Left lung (tissue), 14 donors: Measurements from ENCODE around the gene MAN1C1. TPM values are rescaled to one million over a fixed set of nuclear protein-coding genes. Genes with fewer than 3 reads are reported as not detected.

Experiments
- ATAC-seq: fragments of 200-7000 bp; cut with Tn5 transposase; one replicate; pipeline ENCODE4 v1.9.1; 2020; ENCODE audit warnings: moderate library complexity
- DNase-seq, 4 donors: peaks; one replicate each; pipeline ENCODE4 v3.0.0-alpha.2; 2013 to 2020
- H3K27ac ChIP-seq, 2 donors: fragments of 200-600 bp; sonication (generic) in 1 of 2; one replicate each; pipeline versions ENCODE4 v1.5.0 to v1.8.0; 2020 to 2021
- H3K27me3 ChIP-seq, 2 donors: fragments of 200-600 bp; sonication (generic) in 1 of 2; one replicate each; pipeline versions ENCODE4 v1.5.0 to v1.8.0; 2020 to 2021
- H3K36me3 ChIP-seq, 2 donors: fragments of 200-600 bp; sonication (generic) in 1 of 2; one replicate each; pipeline versions ENCODE4 v1.5.0 to v1.8.0; 2020 to 2021
- H3K4me1 ChIP-seq, 2 donors: fragments of 200-600 bp; one replicate each; pipeline ENCODE4 v1.8.0; 2021
- H3K4me3 ChIP-seq, 2 donors: fragments of 200-600 bp; sonication (generic) in 1 of 2; one replicate each; pipeline versions ENCODE4 v1.5.0 to v1.8.0; 2020 to 2021; ENCODE audit warnings: mild to moderate bottlenecking in 1 of 2
- H3K9me3 ChIP-seq, 2 donors: fragments of 200-600 bp; sonication (generic) in 1 of 2; one replicate each; pipeline versions ENCODE4 v1.5.0 to v1.8.0; 2020 to 2021
- CTCF ChIP-seq, 2 donors: fragments of 200-600 bp; sonication (generic) in 1 of 2; IDR thresholded peaks; one replicate each; pipeline versions ENCODE4 v1.5.0 to v1.8.0; 2021; ENCODE audit warnings: antibody characterized with exemption in 2 of 2
- intact Hi-C, 2 donors: fragments of 100-400 bp; cut with DNase I; formaldehyde crosslinking; loops; one replicate each; pipeline versions ENCODE4 v1.11.2 to v1.14.2; 2022
- long read RNA-seq, 12 donors: library from polyadenylated mRNA in 2 of 12; unstranded in 2 of 12; transcript quantifications; one replicate each; pipeline ENCODE4 v2.0.0 and lab custom pipeline, GENCODE V29; 2019 to 2026
- polyA plus RNA-seq, 6 donors: library from polyadenylated mRNA; unstranded; fragments of 120-200 nt; gene quantifications; one replicate each; pipeline ENCODE4 v1.2.1, GENCODE V29; 2013; ENCODE audit not compliant: insufficient read length in 6 of 6
- total RNA-seq, 2 donors: library from RNA; stranded (reverse); fragmentation: NEBNext Ultra II Directional; extraction: Animal tissue kit (Norgen Biotek cat#: 25700); gene quantifications; one replicate each; pipeline ENCODE4 v1.2.1, GENCODE V29; 2021
- donor health status: DM: no; HTN: yes; CAD: no.
- donor health status: DM: no; HTN: no; CAD: no.

The MAN1C1 gene
- total RNA-seq, result 10 to 100 TPM; 15.3 to 20.3 TPM
- 10 to 100 TPM; 14.9 to 20.1 (median 16.1) TPM for polyA plus RNA-seq
- long read RNA-seq, donor 1, full-length matches to known transcripts, result 4 of 4 reads
- long read RNA-seq, donor 1, partial matches to known transcripts, result 0 of 4 reads
- long read RNA-seq, donor 1, other reads (novel, unspliced or antisense), result 0 of 4 reads
- long read RNA-seq, donor 2, full-length matches to known transcripts, result 3 of 10 reads
- long read RNA-seq, donor 2, partial matches to known transcripts, result 7 of 10 reads
- long read RNA-seq, donor 2, other reads (novel, unspliced or antisense), result 0 of 10 reads
- long read RNA-seq, donor 3, full-length matches to known transcripts, result 5 of 5 reads
- long read RNA-seq, donor 3, partial matches to known transcripts, result 0 of 5 reads
- long read RNA-seq, donor 3, other reads (novel, unspliced or antisense), result 0 of 5 reads
- long read RNA-seq, donor 4, result 0 reads
- long read RNA-seq, donor 5, full-length matches to known transcripts, result 3 of 3 reads
- long read RNA-seq, donor 5, partial matches to known transcripts, result 0 of 3 reads
- long read RNA-seq, donor 5, other reads (novel, unspliced or antisense), result 0 of 3 reads
- long read RNA-seq, donor 6, full-length matches to known transcripts, result 4 of 4 reads
- long read RNA-seq, donor 6, partial matches to known transcripts, result 0 of 4 reads
- long read RNA-seq, donor 6, other reads (novel, unspliced or antisense), result 0 of 4 reads
- long read RNA-seq, donor 7, full-length matches to known transcripts, result 1 of 1 reads
- long read RNA-seq, donor 7, partial matches to known transcripts, result 0 of 1 reads
- long read RNA-seq, donor 7, other reads (novel, unspliced or antisense), result 0 of 1 reads
- long read RNA-seq, donor 8, full-length matches to known transcripts, result 3 of 3 reads
- long read RNA-seq, donor 8, partial matches to known transcripts, result 0 of 3 reads
- long read RNA-seq, donor 8, other reads (novel, unspliced or antisense), result 0 of 3 reads
- long read RNA-seq, donor 9, result 0 reads
- long read RNA-seq, donor 10, partial matches to known transcripts, result 0 of 1 reads
- long read RNA-seq, donor 10, other reads (novel, unspliced or antisense), result 1 of 1 reads
- long read RNA-seq, donor 11, full-length matches to known transcripts, result 9 of 9 reads
- long read RNA-seq, donor 11, partial matches to known transcripts, result 0 of 9 reads
- long read RNA-seq, donor 11, other reads (novel, unspliced or antisense), result 0 of 9 reads
- long read RNA-seq, donor 12, full-length matches to known transcripts, result 4 of 4 reads
- long read RNA-seq, donor 12, partial matches to known transcripts, result 0 of 4 reads
- long read RNA-seq, donor 12, other reads (novel, unspliced or antisense), result 0 of 4 reads

GRCh38 chr1:25616095-25616986 is at the start of gene MAN1C1:
TSS of gene MAN1C1 (plus strand) at chr1:25616791. CDS start at chr1:25617798, 1,007 bp downstream.
- peak within 1 kb of the TSS; percentile 71 to 82 for H3K4me3 ChIP-seq
- peak; percentile 84 to 96 (median 90) for DNase-seq
- peak; percentile 97 for ATAC-seq
- H3K27me3 ChIP-seq, result peaks cover 0 to 14% of the 10 kb centered on the region in 2 donors
- peak; percentile 31 to 56 for TF ChIP-seq CTCF (IDR thresholded peaks at IDR 0.05)
- H3K36me3 ChIP-seq, result no peaks in the 10 kb centered on the region
- no peaks in the 10 kb centered on the region for H3K9me3 ChIP-seq
- peak within 1 kb of the TSS; percentile 56 to 69 for H3K27ac ChIP-seq
- H3K4me1 ChIP-seq, result peaks cover 5 to 41% of the 10 kb centered on the region in 2 donors
- intact Hi-C loops, result loop anchor here in 1 of 2 donors (10.0 kb wide), 1 partner anchor 128 kb away; no protein-coding TSS in a partner anchor

GRCh38 chr1:25567710-25568089 is 48.9 kb upstream of the MAN1C1 start:
- no peaks in the 10 kb centered on the region for H3K9me3 ChIP-seq
- peaks cover 5 to 12% of the 10 kb centered on the region in 2 donors for H3K4me1 ChIP-seq
- no peak overlapping the region for H3K27ac ChIP-seq
- ATAC-seq (no peak), DNase-seq (no peak)
- H3K4me3 ChIP-seq, result no peak overlapping the region
- H3K36me3 ChIP-seq, result peaks cover 0 to 41% of the 10 kb centered on the region in 2 donors
- intact Hi-C loops, result no loop called here
- TF ChIP-seq CTCF (IDR thresholded peaks at IDR 0.05), result no peak
- H3K27me3 ChIP-seq, result no peaks in the 10 kb centered on the region

GRCh38 chr1:25568090-25568833 is 48.3 kb upstream of the MAN1C1 start:
- no peak for ATAC-seq
- intact Hi-C loops, result no loop called here

More at GRCh38 chr1:25568090-25568833, 48.3 kb upstream of the MAN1C1 start:
- peak in 1 of 4 donors; percentile 32 for DNase-seq
- no peak for TF ChIP-seq CTCF (IDR thresholded peaks at IDR 0.05)
- no peaks in the 10 kb centered on the region for H3K9me3 ChIP-seq
- no peak overlapping the region for H3K4me3 ChIP-seq
- H3K27ac ChIP-seq, result no peak overlapping the region
- H3K36me3 ChIP-seq, result peaks cover 0 to 37% of the 10 kb centered on the region in 2 donors
- H3K4me1 ChIP-seq, result peaks cover 10 to 16% of the 10 kb centered on the region in 2 donors
- no peaks in the 10 kb centered on the region for H3K27me3 ChIP-seq
